ENCODE results near the gene THSD4.

DNA sequence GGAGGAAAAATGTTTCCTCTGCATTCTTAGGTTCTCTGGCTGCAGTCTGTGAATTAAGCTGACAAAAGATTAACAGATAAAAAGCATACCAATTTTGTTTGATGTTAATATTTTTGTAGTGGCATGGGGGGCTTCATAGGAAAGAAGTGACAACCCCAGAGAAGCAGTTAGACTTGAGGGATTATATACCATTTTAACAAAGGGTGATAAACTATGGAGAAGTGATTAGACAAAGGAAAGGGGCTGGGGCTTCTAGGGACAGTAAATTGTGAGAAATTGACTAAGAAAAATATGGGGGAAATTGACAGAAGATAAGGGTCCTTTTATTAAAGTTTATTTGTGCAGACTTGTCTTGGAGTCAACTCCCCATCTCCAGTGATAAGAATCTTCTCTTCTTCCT is 639.4 kb downstream of the THSD4 start:
- TF ChIP-seq EZH2 (IDR thresholded peaks at IDR 0.05; ENCODE audit: borderline replicate concordance, low read depth, low read length) = no peak
- no peak for TF ChIP-seq JUNB (CRISPR knock-in tag; conservative IDR thresholded peaks at IDR 0.05)
- TF ChIP-seq NRF1 (conservative IDR thresholded peaks at IDR 0.05 in 1 of 2, IDR thresholded peaks at IDR 0.05 in 1 of 2) = no peak
